ENCODE measurements around the gene CDK11A.
"Not testable (repeated sequence)": the region's sequence is repeated elsewhere in the genome, so short reads cannot be mapped to it uniquely, and the experiment has no call there.

CDK11A gene

GRCh38 chr1:1754051-1754815 is 30.1 kb upstream of the CDK11A start:
- no peak for DNase-seq (ENCODE audit: low read depth in 1 of 2, low spot score in 1 of 2)

DNA sequence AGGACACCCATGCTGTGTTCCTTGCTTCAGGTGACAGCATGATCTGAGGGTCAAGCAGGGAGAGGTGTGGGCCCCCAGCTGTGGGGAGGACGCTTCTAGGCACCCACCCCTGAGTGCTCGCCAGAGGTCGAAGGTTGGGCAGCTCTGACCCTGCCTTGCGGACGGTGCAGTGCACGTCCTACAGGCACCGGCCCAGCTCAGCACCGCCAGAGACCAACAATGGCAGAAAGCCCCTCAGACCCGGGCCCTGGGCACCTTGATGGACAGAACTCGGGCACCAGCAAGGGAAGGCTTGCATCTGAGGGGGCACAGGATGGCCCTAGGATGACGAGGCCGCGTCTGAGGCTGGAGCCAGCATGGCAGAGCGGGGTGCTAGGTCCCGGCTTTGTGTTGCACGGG is 29.4 kb upstream of the CDK11A start:
- no peak for DNase-seq (ENCODE audit: low read depth in 1 of 2, low spot score in 1 of 2)

DNA sequence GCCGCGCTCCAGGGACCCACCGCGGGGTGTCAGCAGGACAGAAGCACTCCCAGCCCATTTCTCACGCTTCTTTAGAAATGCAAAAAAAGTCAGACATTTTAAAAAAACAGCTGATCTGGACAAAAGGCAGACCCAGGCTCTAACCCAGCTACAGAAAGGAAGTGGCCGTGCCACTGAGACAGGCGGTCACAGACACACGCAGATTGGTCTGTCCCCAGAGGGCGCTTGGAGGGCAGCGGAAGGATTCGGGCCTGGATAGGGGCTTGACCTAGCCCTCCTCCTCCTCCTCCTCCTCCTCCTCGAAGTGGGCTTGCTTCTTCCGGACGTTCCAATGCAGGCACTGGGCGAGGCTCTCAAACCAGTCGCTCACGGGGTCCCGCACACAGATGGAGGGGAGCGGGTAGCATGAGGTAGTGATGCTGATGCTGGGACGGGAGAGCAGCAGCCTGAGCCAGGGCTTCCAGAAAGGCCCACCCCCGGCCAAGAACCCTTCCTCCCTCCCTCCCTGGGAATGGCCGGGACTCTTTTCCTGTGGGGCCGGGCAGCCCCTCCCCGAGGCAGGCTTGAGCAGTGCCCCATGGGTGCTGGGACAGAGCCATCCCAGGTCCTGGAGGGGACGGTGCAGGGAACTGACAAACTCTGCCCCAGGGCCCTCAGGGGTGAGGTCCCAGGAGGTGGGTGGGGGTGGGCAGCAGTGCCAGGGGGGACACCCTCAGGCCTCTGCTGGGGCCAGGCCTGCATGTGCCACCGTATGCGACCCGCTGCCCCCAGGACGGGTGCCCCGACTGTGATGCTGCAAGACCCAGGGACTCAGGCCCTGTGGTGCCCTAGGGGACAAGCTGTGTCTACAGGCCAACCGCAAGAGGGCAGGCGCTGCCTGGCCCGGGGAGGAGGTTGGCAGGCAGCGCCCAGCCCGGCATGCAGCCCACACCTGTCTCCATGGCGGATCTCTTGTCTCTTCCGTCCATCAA is 28.8 kb upstream of the CDK11A start:
- DNase-seq (ENCODE audit: low read depth in 1 of 2, low spot score in 1 of 2): no peak

GRCh38 chr1:1752190-1752589 is 28.0 kb upstream of the CDK11A start:
- no peak for DNase-seq (ENCODE audit: low read depth in 1 of 2, low spot score in 1 of 2)

DNA sequence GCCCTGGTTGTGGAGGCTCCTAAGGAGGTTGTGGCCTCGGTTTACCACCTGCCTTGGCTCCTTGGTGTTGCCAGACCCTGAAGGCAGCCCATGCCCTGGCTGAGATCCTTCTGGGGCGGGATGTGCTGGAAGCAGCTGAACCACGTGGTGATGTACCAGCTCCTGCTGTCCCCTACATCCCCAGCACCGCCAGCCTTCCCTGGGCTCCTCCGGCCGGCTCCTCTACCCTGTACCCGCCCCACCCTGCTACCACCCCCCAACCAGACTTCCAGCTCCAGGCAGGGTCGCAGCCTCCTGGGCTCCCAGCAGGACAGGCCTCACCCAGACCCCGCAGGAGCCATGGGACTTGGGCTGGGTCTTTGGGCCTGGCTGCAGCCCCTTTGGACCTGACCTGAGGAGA is 25.8 kb upstream of the CDK11A start:
- DNase-seq (ENCODE audit: low read depth in 1 of 2, low spot score in 1 of 2): not testable (repeated sequence)

DNA sequence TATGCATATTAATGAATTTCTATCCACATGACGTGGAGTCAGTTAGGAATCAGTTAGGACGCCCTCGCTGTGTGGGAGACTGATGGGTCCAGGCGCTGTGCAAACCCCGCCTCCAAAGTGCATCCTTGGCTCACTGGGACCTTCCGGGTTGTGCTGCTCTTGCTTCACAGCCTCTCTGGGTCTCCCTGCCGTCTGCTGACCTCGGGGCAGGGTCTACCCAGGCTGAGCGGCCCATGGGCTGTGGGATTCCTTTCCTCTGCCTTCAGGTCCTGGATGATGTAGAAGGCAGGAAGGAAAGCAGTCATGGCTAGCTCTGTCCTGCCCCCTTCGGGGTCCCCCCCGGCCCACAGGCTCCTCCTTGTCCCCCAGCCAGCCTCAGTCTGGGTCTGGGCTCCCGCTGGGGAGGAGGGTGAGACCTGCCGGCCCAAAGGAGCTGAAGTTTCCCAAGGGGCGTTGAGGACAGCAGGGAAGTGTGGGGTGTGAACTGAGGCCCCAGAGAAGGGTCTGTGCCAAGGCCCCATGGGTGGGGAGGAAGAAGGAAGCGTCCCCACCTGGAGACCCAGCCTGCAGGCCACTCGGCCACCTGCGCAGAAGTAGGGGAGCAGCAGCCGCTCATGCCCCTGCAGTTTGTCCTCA is 24.6 kb upstream of the CDK11A start:
- no peak for DNase-seq (ENCODE audit: low read depth in 1 of 2, low spot score in 1 of 2)

DNA sequence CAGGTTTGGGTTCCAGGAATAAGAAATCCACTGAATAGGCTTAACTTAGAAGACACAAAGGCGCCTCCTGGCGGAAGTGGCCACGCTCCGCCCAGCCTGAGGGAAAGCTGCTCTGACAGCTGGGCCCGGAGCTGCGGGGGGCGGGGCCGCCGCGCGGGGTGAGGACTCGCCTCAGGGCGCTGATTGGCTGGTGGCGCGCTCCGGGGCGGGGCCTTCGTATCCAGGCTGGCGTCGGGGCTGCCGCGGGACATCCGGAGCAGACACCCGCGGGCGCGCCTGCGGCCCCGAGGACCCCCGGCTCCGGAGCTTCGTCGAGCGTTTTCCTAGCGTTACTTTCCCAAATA is 22.4 kb upstream of the CDK11A start:
- not testable (repeated sequence) for DNase-seq (ENCODE audit: low read depth in 1 of 2, low spot score in 1 of 2)

GRCh38 chr1:1745651-1746565 is 21.8 kb upstream of the CDK11A start:
- DNase-seq (ENCODE audit: low read depth in 1 of 2, low spot score in 1 of 2): peak; percentile 71 to 93

DNA sequence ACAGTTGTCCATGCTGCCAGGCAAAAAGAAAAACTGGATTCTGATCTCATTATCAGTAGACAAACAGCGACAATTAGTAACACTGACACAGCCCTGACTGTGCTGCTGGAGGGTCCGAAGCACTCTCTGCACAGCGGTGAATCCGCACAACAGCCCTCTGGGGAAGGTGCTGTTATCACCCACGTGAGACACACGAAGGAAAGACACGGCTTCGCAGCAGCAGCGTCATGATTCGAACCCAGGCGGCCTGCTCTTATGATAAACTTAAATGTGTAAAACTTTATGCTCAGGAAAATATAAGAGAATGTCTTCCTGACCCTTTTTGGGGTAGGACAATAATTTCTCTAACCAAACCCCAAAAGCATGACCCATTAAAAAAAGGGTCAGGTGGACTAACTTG is 18.4 kb upstream of the CDK11A start:
- not testable (repeated sequence) for DNase-seq (ENCODE audit: low read depth in 1 of 2, low spot score in 1 of 2)

DNA sequence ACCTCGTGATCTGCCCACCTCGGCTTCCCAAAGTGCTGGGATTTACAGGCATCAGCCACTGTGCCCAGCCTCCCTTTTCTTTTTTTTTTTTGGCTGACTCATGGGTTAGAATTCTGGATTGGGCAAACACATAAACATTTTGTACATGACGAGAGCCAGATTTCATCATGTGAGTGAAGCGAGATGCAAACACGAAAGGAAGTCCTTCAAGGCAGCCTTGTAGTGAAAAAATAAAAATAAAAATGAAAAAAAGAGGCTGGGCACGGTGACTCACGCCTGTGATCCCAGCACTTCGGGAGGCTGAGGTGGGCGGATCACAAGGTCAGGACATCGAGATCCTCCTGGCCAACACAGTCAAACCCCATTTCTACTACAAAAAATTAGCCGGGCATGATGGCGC is 16.9 kb upstream of the CDK11A start:
- not testable (repeated sequence) for DNase-seq (ENCODE audit: low read depth in 1 of 2, low spot score in 1 of 2)

DNA sequence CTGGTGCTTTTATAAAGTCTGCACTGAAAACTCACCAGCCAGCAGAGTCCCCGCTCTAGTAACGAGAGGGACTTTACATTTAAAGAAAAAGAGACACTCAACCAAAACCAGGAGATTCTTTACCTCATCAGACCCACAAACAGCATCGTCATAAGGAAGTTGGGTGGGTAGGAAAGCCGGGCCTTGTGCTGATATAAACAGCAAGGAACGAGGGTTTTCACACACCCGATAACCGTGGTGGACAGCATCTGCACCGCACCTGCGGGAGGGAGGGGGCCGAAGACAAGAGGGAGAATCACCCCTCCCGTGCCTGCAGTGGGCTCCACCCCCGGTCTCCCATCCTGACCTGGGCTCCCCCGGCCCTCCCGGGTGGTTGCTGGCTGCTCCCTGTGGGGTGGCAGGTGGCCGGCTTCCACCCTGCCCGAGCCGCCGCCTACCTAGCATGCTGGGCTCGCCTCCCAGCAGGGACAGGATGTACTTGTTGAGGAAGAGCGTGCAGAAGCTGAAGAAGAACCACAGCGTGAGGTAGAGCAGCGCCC is 14.7 kb upstream of the CDK11A start:
- not testable (repeated sequence) for DNase-seq (ENCODE audit: low read depth in 1 of 2, low spot score in 1 of 2)

- not testable (repeated sequence) for DNase-seq (ENCODE audit: low read depth in 1 of 2, low spot score in 1 of 2)
These were observed 13.8 kb upstream of the CDK11A start for GRCh38 chr1:1737675-1738590.

DNA sequence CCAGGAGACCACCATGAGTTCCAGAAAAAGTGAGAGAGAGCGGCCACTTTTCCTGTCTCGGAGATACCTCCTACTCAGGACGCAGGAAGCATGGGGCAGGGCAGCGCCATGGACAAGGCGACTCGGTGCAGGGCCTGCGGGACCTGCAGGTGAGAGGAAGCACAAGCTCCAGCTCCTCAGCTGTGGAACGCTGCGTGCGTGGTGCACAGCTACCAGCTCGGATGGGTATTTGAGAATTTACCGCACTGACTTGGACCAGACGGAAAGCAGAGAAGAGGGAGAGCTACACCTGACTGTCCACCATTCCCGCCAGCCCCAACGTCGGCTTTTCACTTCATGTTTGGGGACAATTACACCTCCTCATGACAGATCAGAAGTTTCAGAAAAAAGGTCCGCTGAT is 8.2 kb upstream of the CDK11A start:
- DNase-seq (ENCODE audit: low read depth in 1 of 2, low spot score in 1 of 2): no peak

- no peak for DNase-seq (ENCODE audit: low read depth in 1 of 2, low spot score in 1 of 2)
These were observed 6.7 kb upstream of the CDK11A start for GRCh38 chr1:1730870-1731269.

DNA sequence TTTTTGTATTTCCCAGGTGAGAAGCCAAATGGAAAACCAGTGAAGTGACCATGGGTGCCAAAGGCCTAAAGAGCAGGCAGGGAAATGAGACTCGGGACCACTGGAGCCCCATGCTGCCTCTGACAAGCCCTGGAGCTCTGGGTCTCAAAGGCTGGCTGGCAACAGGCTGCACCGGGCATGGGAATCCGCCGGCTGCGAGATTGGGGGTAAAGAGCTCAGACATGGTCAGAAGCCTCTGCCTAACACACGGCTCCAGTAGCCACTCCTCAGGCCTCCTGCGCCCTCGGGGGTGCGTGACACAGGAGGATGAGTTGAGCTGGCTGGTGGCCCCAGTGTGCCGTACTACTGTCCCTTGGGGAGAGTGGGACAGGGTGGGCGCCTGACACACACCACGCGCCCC is 6.1 kb upstream of the CDK11A start:
- not testable (repeated sequence) for DNase-seq (ENCODE audit: low read depth in 1 of 2, low spot score in 1 of 2)

- not testable (repeated sequence) for DNase-seq (ENCODE audit: low read depth in 1 of 2, low spot score in 1 of 2)
These were observed 5.1 kb upstream of the CDK11A start for GRCh38 chr1:1729116-1729816.

GRCh38 chr1:1728308-1729005 is 4.3 kb upstream of the CDK11A start:
- DNase-seq (ENCODE audit: low read depth in 1 of 2, low spot score in 1 of 2): not testable (repeated sequence)

- not testable (repeated sequence) for DNase-seq (ENCODE audit: low read depth in 1 of 2, low spot score in 1 of 2)
These were observed 3.0 kb upstream of the CDK11A start for GRCh38 chr1:1727131-1727651.

All from activated T-helper 1 cell treated with anti-CD3 and anti-CD28 coated beads, Interleukin-2, amount 50 U/mL, for 16 hours (primary cell).